Measurements from ENCODE around the gene DAZL. TPM values are rescaled to one million over a fixed set of nuclear protein-coding genes. Genes with fewer than 3 reads are reported as not detected.

DAZL gene
- total and polyA plus RNA-seq, 9 of the 15 experiments (the other 6 are each of a cell fraction or from before 2014, with no cell fraction given) = not detected

GRCh38 chr3:16550676-16551341, 54.4 kb downstream of the DAZL start (continued):
- TF ChIP-seq ZNF79 (CRISPR knock-in tag; IDR thresholded peaks at IDR 0.05; ENCODE audit: low read depth) (no peak), PHB2 (IDR thresholded peaks at IDR 0.05; ENCODE audit: low read depth) (no peak), CTCF (IDR thresholded peaks at IDR 0.05 in 2 of 3, conservative IDR thresholded peaks at IDR 0.05 in 1 of 3; ENCODE audit: insufficient read depth in 2 of 3, low read depth in 1 of 3, low read length in 3 of 3) (peak; percentile 89 to 97 (median 93)), MEF2A (IDR thresholded peaks at IDR 0.05; ENCODE audit: control insufficient read depth, low read depth, low read length) (no peak), TEAD4 (IDR thresholded peaks at IDR 0.05; ENCODE audit: low read length) (peak; percentile 66; the same call in 1 of the 2 replicates), TEAD4 (CRISPR knock-in tag; IDR thresholded peaks at IDR 0.05; ENCODE audit: borderline replicate concordance) (no peak), C11orf30 (IDR thresholded peaks at IDR 0.05; ENCODE audit: low read depth) (no peak), ZNF778 (CRISPR knock-in tag; IDR thresholded peaks at IDR 0.05) (no peak), RFX7 (CRISPR knock-in tag; IDR thresholded peaks at IDR 0.05) (no peak), SRF (CRISPR knock-in tag; IDR thresholded peaks at IDR 0.05) (no peak), TAF9B (IDR thresholded peaks at IDR 0.05; ENCODE audit: partially characterized antibody) (peak; percentile 18), UBTF (IDR thresholded peaks at IDR 0.05; ENCODE audit: borderline replicate concordance in 1 of 2, low read depth in 2 of 2, low read length in 2 of 2) (0 out of 4 replicates have a peak, but pooled peaks of 1 of the 2 experiments have one; percentile 36), ZBTB12 (CRISPR knock-in tag; IDR thresholded peaks at IDR 0.05) (no peak), TAF1 (IDR thresholded peaks at IDR 0.05; ENCODE audit: control insufficient read depth, extremely low read depth, insufficient read depth, low read length, severe bottlenecking) (peak; percentile 28), FOXO4 (CRISPR knock-in tag; IDR thresholded peaks at IDR 0.05) (no peak), HBP1 (CRISPR knock-in tag; IDR thresholded peaks at IDR 0.05) (no peak), ILF3 (IDR thresholded peaks at IDR 0.05; ENCODE audit: borderline replicate concordance) (no peak), TEAD2 (tag; IDR thresholded peaks at IDR 0.05) (no peak)
